OCI-LY3 (cell line): ENCODE measurements around the gene HMX2.

ENCODE experiments used
- H2AFZ ChIP-seq: fragments of 200-600, 300-600 bp; shearing (Covaris generic); 2 replicates; pipeline ENCODE4 v1.6.0; 2014; ENCODE audit warnings: antibody characterized with exemption, low read depth, low read length
- H3K27ac ChIP-seq: fragments of 200-600, 300-600 bp; sonication (generic); 2 replicates; pipeline ENCODE4 v1.5.1; 2014; ENCODE audit warnings: mild to moderate bottlenecking, low read length, moderate library complexity, mixed read lengths
- H3K27me3 ChIP-seq: fragments of 200-600, 300-600 bp; sonication (generic); 2 replicates; pipeline ENCODE4 v1.6.1; 2014; ENCODE audit warnings: low read depth, low read length, mixed read lengths
- H3K36me3 ChIP-seq: fragments of 200-600, 300-600 bp; sonication (generic); replicated peaks from 2 replicates; pipeline ENCODE3; 2014; ENCODE audit warnings: low read depth, low read length, mixed read lengths
- H3K4me1 ChIP-seq: fragments of 300-600, 200-600 bp; sonication (generic); 2 replicates; pipeline ENCODE4 v1.6.1; 2014; ENCODE audit warnings: low read length, mixed read lengths
- H3K4me2 ChIP-seq: fragments of 200-600, 300-600 bp; sonication (generic); 2 replicates; pipeline ENCODE4 v1.6.1; 2014; ENCODE audit warnings: low read length, mixed read lengths
- H3K4me3 ChIP-seq: fragments of 300-600, 200-600 bp; sonication (generic); 2 replicates; pipeline ENCODE4 v1.5.1; 2014; ENCODE audit warnings: antibody characterized with exemption, mild to moderate bottlenecking, low read length, moderate library complexity
- H3K79me2 ChIP-seq: fragments of 300-600, 200-600 bp; shearing (Covaris generic); 2 replicates; pipeline ENCODE4 v1.6.1; 2014; ENCODE audit warnings: mild to moderate bottlenecking, low read length, mixed read lengths
- H3K9ac ChIP-seq: fragments of 300-600, 200-600 bp; shearing (Covaris generic); 2 replicates; pipeline ENCODE4 v1.6.0; 2014; ENCODE audit warnings: mild to moderate bottlenecking, low read length, moderate library complexity
- H3K9me3 ChIP-seq: fragments of 200-600, 300-600 bp; shearing (Covaris generic); 2 replicates; pipeline ENCODE4 v1.6.1; 2014; ENCODE audit warnings: low read length, mixed read lengths; ENCODE audit not compliant: insufficient read depth
- H4K20me1 ChIP-seq: fragments of 200-600, 300-600 bp; sonication (generic); 2 replicates; pipeline ENCODE4 v1.6.1; 2016; ENCODE audit warnings: low read length, mixed read lengths; ENCODE audit not compliant: insufficient read depth
- CTCF ChIP-seq: fragments of 200-600, 300-600 bp; sonication (generic); IDR thresholded peaks from 2 replicates; pipeline ENCODE4 v1.5.1; 2014; ENCODE audit warnings: antibody characterized with exemption, low read length, low read depth
- EZH2phosphoT487 ChIP-seq: fragments of 200-600 bp; shearing (Covaris generic); IDR thresholded peaks from 2 replicates; pipeline ENCODE4 v1.6.1; 2018; ENCODE audit warnings: antibody characterized with exemption, mixed run types, low read depth

Gene HMX2

GRCh38 chr10:123149568-123150270 lies 1.8 kb downstream of the HMX2 start:
- no peaks in the 10 kb centered on the region for H3K9me3 ChIP-seq
- peaks cover under 1% of the 10 kb centered on the region for H3K36me3 ChIP-seq
- no peaks in the 10 kb centered on the region for H4K20me1 ChIP-seq
- peaks cover 6% of the 10 kb centered on the region for H3K4me1 ChIP-seq
- no peak overlapping the region for H2AFZ ChIP-seq
- H3K9ac ChIP-seq = no peak overlapping the region
- no peak overlapping the region for H3K4me2 ChIP-seq
- H3K27ac ChIP-seq = no peak overlapping the region
- peaks cover 6% of the 10 kb centered on the region for H3K79me2 ChIP-seq
- H3K27me3 ChIP-seq = no peaks in the 10 kb centered on the region
- no peak overlapping the region for H3K4me3 ChIP-seq
- TF ChIP-seq CTCF = no peak
- no peak for TF ChIP-seq EZH2phosphoT487

DNA sequence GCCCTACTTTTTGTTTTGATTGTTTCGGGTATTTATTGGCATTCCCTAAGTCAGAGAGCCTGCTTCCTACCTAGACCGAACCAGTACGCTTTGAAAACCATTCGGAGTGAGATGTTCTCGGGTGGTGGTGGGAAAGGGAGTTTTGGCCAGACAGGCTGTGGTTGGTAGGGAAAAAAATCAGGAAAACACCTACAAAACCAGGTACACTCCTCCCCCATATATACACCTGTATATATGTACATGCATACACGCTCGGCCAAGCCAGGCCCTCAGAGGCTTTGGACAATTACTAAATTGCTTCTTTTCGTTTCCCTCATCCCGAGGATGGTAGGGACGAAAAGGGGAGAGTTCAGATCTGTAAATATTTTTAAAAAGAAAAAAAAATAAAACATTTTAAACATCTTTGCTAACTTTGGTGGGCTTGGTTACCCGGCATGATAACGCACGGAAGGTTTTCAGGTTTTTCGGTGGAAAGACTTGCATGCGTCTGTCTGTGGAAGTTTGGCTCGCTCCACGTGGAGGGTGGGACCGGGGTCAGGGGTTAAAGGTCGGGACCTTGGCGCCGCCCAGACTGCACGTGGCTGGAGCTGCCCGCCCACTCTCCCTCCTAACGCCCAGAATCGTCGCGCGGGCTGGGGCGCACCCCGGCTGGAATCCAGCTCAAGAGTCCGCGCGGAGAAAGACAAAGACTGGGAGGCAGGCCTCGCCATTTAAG lies 2.5 kb downstream of the HMX2 start:
- Histone ChIP-seq H3K27ac (no peak overlapping the region), H3K9ac (no peak overlapping the region), H2AFZ (no peak overlapping the region), H3K79me2 (peaks cover 13% of the 10 kb centered on the region), H3K4me2 (no peak overlapping the region), H3K9me3 (no peaks in the 10 kb centered on the region), H3K36me3 (peaks cover 7% of the 10 kb centered on the region), H3K4me3 (no peak overlapping the region), H3K27me3 (no peaks in the 10 kb centered on the region), H4K20me1 (peaks cover 6% of the 10 kb centered on the region; the same call in 1 of the 2 replicates), H3K4me1 (peaks cover 6% of the 10 kb centered on the region)
- TF ChIP-seq EZH2phosphoT487 (no peak), CTCF (no peak)

DNA sequence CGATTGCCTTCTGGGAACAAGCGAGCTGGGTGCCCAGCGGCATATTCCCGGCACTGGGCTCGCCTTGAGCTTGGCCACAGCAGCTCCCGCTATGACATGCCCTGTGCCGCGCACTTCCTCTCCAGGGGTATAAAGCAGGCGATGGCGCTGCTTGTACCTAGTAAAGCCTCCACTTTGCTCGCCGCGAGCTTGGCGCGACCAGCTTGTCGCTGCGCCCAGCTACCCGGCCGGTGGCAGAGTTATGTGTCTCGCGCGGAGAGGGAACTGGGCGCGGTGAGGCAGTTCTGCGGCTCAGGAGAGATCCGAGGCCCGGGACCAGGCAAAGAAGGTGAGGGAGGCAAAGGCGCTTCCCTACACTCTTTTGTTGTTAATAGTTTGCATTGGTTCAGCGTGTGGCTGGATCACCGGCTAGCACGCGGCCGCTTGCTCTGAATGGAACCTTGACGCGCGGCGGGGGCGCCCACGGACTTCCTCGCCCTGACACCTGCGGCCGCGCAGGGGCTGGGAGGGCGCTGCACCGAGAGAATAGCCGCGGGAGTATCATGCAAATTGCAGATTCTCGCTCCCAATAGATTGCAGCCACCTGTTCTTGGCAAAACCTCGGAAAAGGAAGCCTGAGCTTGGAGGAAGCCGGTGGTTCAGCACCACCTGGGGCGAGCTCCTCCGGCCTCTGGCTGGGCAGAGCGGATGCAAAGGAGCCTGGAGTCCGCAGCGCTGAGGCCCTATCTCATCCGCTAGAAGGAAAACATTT lies 3.2 kb downstream of the HMX2 start:
- peaks cover 15% of the 10 kb centered on the region for H3K36me3 ChIP-seq
- H3K4me2 ChIP-seq = no peak overlapping the region
- TF ChIP-seq CTCF (no peak), EZH2phosphoT487 (no peak)
- H3K9me3 ChIP-seq = no peaks in the 10 kb centered on the region
- H3K27me3 ChIP-seq = no peaks in the 10 kb centered on the region
- H3K4me1 ChIP-seq = peaks cover 14% of the 10 kb centered on the region
- H3K27ac ChIP-seq = no peak overlapping the region
- H4K20me1 ChIP-seq = peaks cover 13% of the 10 kb centered on the region
- peaks cover 20% of the 10 kb centered on the region for H3K79me2 ChIP-seq
- H3K4me3 ChIP-seq = no peak overlapping the region
- no peak overlapping the region for H2AFZ ChIP-seq
- H3K9ac ChIP-seq = no peak overlapping the region

- TF ChIP-seq EZH2phosphoT487 (no peak), CTCF (no peak)
- Histone ChIP-seq H3K4me3 (no peak overlapping the region), H2AFZ (no peak overlapping the region), H3K4me2 (no peak overlapping the region), H3K4me1 (peaks cover 19% of the 10 kb centered on the region), H3K79me2 (peaks cover 26% of the 10 kb centered on the region), H4K20me1 (peaks cover 17% of the 10 kb centered on the region), H3K9me3 (no peaks in the 10 kb centered on the region), H3K27ac (no peak overlapping the region), H3K36me3 (peaks cover 19% of the 10 kb centered on the region), H3K9ac (no peak overlapping the region), H3K27me3 (no peaks in the 10 kb centered on the region)
Measured at GRCh38 chr10:123151737-123152135, 3.8 kb downstream of the HMX2 start.
